SK-N-SH treated with all-trans-retinoic acid at 6 μM for 48 hours (cell line): ENCODE measurements around the gene RAB36.

Experiments
- ATAC-seq: fragments of 200-7000 bp; cut with Tn5 transposase; 3 replicates; pipeline ENCODE4 v1.9.1; 2020; ENCODE audit warnings: mild to moderate bottlenecking, moderate library complexity
- ARNTL ChIP-seq: fragments of 450-650 bp; formaldehyde crosslinking; IDR thresholded peaks from 2 replicates; pipeline ENCODE4 v1.5.0; 2020; ENCODE audit warnings: low read depth, mild to moderate bottlenecking, moderate library complexity, borderline replicate concordance
- CSDC2 ChIP-seq: fragments of 250-450 bp; sonication (Bioruptor Pico); IDR thresholded peaks from 2 replicates; pipeline ENCODE4 v1.5.0; 2020; ENCODE audit warnings: mild to moderate bottlenecking, moderate library complexity
- ESRRG ChIP-seq: fragments of 250-450 bp; sonication (Bioruptor Pico); IDR thresholded peaks from 2 replicates; pipeline ENCODE4 v1.6.1; 2021; ENCODE audit warnings: mild to moderate bottlenecking
- GLIS3 ChIP-seq: fragments of 250-450 bp; sonication (Bioruptor Pico); IDR thresholded peaks from 2 replicates; pipeline ENCODE4 v1.5.0; 2020; ENCODE audit warnings: mild to moderate bottlenecking, moderate library complexity
- PPARA ChIP-seq: fragments of 250-450 bp; sonication (Bioruptor Pico); IDR thresholded peaks from 2 replicates; pipeline ENCODE4 v1.5.0; 2020; ENCODE audit warnings: mild to moderate bottlenecking, borderline replicate concordance
- RARB ChIP-seq: fragments of 250-450 bp; sonication (Bioruptor Pico); IDR thresholded peaks from 2 replicates; pipeline ENCODE4 v1.8.0; 2021; ENCODE audit warnings: mild to moderate bottlenecking, moderate library complexity
- SNAI2 ChIP-seq: fragments of 250-450 bp; sonication (Bioruptor Pico); IDR thresholded peaks from 2 replicates; pipeline ENCODE4 v1.5.0; 2020; ENCODE audit warnings: mild to moderate bottlenecking, moderate library complexity
- TCF4 ChIP-seq: fragments of 250-450 bp; sonication (Bioruptor Pico); IDR thresholded peaks from 2 replicates; pipeline ENCODE4 v1.8.0; 2021; ENCODE audit warnings: mild to moderate bottlenecking, moderate library complexity, borderline replicate concordance
- TOX ChIP-seq: fragments of 250-450 bp; sonication (Bioruptor Pico); IDR thresholded peaks from 2 replicates; pipeline ENCODE4 v1.8.0; 2021; ENCODE audit warnings: mild to moderate bottlenecking, moderate library complexity, borderline replicate concordance
- ZC3H10 ChIP-seq: fragments of 250-450 bp; sonication (Bioruptor Pico); IDR thresholded peaks from 2 replicates; pipeline ENCODE4 v1.5.1; 2021; ENCODE audit warnings: mild to moderate bottlenecking, moderate library complexity
- ZFP3 ChIP-seq: fragments of 250-450 bp; sonication (Bioruptor Pico); IDR thresholded peaks from 2 replicates; pipeline ENCODE4 v1.5.0; 2020; ENCODE audit warnings: mild to moderate bottlenecking, moderate library complexity
- ZFP30 ChIP-seq: fragments of 450-650 bp; formaldehyde crosslinking; IDR thresholded peaks from 2 replicates; pipeline ENCODE4 v1.5.0; 2022; ENCODE audit warnings: mild to moderate bottlenecking, moderate library complexity
- ZNF565 ChIP-seq: fragments of 450-650 bp; formaldehyde crosslinking; conservative IDR thresholded peaks from 2 replicates; pipeline ENCODE4 v1.5.0; 2020; ENCODE audit warnings: low read depth, mild to moderate bottlenecking, moderate library complexity
- ZNF70 ChIP-seq: fragments of 450-650 bp; formaldehyde crosslinking; IDR thresholded peaks from 2 replicates; pipeline ENCODE4 v1.5.0; 2020; ENCODE audit warnings: mild to moderate bottlenecking, moderate library complexity
- ZNF8 ChIP-seq: fragments of 450-650 bp; formaldehyde crosslinking; IDR thresholded peaks from 2 replicates; pipeline ENCODE4 v1.5.0; 2020; ENCODE audit warnings: mild to moderate bottlenecking, moderate library complexity
- TF ChIP-seq, protein P1 (sequence below): fragments of 250-450 bp; sonication (Bioruptor Pico); IDR thresholded peaks from 2 replicates; pipeline ENCODE4 v1.8.0; 2020; ENCODE audit warnings: mild to moderate bottlenecking, moderate library complexity, borderline replicate concordance
- TF ChIP-seq, protein P2 (sequence below): fragments of 250-450 bp; sonication (Bioruptor Pico); IDR thresholded peaks from 2 replicates; pipeline ENCODE4 v1.5.1; 2020; ENCODE audit warnings: low read depth, mild to moderate bottlenecking, moderate library complexity
- TF ChIP-seq, protein P3 (sequence below): fragments of 250-450 bp; sonication (Bioruptor Pico); IDR thresholded peaks from 2 replicates; pipeline ENCODE4 v1.8.0; 2021; ENCODE audit warnings: low read depth, mild to moderate bottlenecking, moderate library complexity, borderline replicate concordance
- TF ChIP-seq, protein P4 (sequence below): fragments of 250-450 bp; sonication (Bioruptor Pico); IDR thresholded peaks from 2 replicates; pipeline ENCODE4 v1.5.0; 2020; ENCODE audit warnings: mild to moderate bottlenecking, moderate library complexity

RAB36 gene

DNA sequence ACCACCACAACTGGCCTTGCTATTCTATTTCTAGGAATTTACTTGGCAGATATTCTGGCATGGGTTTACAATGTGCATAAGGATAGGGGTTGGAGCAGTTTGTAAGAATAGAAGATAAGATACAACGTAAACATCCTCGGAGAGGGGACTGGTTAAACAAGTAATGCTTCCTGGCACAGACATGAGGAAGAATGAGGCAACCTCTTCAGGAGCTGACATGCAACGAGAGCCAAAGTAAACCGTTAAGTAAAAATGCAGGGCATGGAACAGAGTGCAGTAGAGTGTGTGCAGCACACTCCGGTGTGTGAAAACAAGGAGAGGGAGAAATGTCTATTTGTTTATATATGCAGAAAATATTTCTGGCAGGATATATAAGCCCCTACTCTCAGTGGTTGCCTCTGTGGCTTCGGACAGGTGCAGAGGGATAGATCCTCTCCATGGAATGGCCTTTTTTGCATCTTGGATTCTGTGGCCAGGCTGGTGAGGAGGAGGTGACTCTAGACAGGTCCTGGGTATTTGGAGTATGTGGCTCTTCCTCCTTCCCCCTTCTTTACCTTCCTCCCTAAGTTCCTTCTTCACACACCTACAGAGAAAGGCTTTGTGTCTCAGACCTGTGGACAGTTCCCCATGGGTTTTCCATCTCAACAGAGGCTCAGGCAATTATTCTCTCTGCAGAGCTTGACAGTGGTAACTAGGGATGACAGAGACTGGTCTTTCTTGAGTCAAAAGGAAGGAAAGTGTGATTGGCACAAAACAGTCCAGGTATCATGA is 2.5 kb downstream of the RAB36 start (continued):
- TF ChIP-seq, protein P1, sequence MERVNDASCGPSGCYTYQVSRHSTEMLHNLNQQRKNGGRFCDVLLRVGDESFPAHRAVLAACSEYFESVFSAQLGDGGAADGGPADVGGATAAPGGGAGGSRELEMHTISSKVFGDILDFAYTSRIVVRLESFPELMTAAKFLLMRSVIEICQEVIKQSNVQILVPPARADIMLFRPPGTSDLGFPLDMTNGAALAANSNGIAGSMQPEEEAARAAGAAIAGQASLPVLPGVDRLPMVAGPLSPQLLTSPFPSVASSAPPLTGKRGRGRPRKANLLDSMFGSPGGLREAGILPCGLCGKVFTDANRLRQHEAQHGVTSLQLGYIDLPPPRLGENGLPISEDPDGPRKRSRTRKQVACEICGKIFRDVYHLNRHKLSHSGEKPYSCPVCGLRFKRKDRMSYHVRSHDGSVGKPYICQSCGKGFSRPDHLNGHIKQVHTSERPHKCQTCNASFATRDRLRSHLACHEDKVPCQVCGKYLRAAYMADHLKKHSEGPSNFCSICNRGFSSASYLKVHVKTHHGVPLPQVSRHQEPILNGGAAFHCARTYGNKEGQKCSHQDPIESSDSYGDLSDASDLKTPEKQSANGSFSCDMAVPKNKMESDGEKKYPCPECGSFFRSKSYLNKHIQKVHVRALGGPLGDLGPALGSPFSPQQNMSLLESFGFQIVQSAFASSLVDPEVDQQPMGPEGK (CRISPR knock-in tag) = no peak
- no peak for TF ChIP-seq CSDC2 (CRISPR knock-in tag)
- no peak for TF ChIP-seq ZFP3 (CRISPR knock-in tag)
- no peak for TF ChIP-seq ARNTL (CRISPR knock-in tag)
- no peak for TF ChIP-seq GLIS3 (CRISPR knock-in tag)

DNA sequence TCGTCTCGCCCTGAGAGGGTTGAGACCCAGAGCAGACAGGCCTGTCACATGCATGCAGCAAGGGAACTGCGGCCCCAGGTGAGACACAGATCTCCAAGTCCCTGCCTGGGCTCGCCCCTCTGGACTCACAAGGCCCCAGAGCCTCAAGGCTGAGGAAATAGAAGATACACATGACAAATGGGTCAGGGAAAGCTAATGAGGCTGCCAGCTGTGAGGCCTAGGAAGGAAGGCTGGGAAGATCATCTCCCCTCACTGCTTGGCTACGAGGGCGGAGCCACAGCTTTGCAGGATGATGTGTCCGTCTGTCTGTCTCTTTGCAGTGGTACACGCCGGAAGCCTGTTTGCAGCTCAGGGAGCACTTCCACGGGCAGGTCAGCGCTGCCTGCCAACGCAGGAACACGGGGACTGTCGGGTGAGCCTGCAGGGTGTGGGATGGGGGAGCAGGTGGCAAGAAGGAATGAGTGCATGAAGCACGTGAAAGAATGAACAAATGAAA is 4.5 kb downstream of the RAB36 start:
- no peak for ATAC-seq
- TF ChIP-seq TCF4 (CRISPR knock-in tag) (no peak), TOX (no peak)
- TF ChIP-seq, protein P2, sequence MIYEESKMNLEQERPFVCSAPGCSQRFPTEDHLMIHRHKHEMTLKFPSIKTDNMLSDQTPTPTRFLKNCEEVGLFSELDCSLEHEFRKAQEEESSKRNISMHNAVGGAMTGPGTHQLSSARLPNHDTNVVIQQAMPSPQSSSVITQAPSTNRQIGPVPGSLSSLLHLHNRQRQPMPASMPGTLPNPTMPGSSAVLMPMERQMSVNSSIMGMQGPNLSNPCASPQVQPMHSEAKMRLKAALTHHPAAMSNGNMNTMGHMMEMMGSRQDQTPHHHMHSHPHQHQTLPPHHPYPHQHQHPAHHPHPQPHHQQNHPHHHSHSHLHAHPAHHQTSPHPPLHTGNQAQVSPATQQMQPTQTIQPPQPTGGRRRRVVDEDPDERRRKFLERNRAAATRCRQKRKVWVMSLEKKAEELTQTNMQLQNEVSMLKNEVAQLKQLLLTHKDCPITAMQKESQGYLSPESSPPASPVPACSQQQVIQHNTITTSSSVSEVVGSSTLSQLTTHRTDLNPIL (CRISPR knock-in tag) = no peak

DNA sequence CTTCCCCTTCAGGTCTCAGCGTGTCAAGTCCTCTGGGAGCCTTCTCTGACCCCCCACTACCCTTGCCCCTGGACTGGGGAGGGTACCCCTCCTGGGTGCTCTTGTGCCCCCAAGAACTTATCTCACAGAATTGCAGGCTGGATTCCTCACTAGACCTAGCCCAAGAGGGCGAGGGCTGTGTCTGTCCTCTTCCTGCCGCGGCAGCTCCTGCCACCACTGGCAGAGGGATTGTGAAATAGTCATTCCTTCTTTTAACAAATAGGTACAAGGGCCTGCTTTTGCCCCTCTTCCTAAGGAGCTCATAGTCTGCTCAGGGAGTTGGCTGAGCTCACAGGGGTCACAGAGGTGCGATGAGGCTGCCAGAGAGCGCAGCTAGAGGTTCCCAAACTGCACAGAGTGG is 5.5 kb downstream of the RAB36 start:
- no peak for ATAC-seq
- TF ChIP-seq, protein P3, sequence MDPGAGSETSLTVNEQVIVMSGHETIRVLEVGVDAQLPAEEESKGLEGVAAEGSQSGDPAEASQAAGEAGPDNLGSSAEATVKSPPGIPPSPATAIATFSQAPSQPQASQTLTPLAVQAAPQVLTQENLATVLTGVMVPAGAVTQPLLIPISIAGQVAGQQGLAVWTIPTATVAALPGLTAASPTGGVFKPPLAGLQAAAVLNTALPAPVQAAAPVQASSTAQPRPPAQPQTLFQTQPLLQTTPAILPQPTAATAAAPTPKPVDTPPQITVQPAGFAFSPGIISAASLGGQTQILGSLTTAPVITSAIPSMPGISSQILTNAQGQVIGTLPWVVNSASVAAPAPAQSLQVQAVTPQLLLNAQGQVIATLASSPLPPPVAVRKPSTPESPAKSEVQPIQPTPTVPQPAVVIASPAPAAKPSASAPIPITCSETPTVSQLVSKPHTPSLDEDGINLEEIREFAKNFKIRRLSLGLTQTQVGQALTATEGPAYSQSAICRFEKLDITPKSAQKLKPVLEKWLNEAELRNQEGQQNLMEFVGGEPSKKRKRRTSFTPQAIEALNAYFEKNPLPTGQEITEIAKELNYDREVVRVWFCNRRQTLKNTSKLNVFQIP (CRISPR knock-in tag) = no peak
- no peak for TF ChIP-seq ZC3H10
- TF ChIP-seq RARB (CRISPR knock-in tag) = no peak
- no peak for TF ChIP-seq PPARA (CRISPR knock-in tag)
- TF ChIP-seq ESRRG (CRISPR knock-in tag) = no peak
- TF ChIP-seq CSDC2 (CRISPR knock-in tag) = no peak
- TF ChIP-seq ZNF70 = no peak
- no peak for TF ChIP-seq SNAI2 (CRISPR knock-in tag)
- TF ChIP-seq, protein P1 (CRISPR knock-in tag) = no peak
- no peak for TF ChIP-seq ZNF8 (CRISPR knock-in tag)
- TF ChIP-seq, protein P4, sequence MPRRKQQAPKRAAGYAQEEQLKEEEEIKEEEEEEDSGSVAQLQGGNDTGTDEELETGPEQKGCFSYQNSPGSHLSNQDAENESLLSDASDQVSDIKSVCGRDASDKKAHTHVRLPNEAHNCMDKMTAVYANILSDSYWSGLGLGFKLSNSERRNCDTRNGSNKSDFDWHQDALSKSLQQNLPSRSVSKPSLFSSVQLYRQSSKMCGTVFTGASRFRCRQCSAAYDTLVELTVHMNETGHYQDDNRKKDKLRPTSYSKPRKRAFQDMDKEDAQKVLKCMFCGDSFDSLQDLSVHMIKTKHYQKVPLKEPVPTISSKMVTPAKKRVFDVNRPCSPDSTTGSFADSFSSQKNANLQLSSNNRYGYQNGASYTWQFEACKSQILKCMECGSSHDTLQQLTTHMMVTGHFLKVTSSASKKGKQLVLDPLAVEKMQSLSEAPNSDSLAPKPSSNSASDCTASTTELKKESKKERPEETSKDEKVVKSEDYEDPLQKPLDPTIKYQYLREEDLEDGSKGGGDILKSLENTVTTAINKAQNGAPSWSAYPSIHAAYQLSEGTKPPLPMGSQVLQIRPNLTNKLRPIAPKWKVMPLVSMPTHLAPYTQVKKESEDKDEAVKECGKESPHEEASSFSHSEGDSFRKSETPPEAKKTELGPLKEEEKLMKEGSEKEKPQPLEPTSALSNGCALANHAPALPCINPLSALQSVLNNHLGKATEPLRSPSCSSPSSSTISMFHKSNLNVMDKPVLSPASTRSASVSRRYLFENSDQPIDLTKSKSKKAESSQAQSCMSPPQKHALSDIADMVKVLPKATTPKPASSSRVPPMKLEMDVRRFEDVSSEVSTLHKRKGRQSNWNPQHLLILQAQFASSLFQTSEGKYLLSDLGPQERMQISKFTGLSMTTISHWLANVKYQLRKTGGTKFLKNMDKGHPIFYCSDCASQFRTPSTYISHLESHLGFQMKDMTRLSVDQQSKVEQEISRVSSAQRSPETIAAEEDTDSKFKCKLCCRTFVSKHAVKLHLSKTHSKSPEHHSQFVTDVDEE (CRISPR knock-in tag) = no peak
- no peak for TF ChIP-seq ZFP30
- TF ChIP-seq GLIS3 (CRISPR knock-in tag) = no peak
- TF ChIP-seq, all 23 proteins: peak for 0

DNA sequence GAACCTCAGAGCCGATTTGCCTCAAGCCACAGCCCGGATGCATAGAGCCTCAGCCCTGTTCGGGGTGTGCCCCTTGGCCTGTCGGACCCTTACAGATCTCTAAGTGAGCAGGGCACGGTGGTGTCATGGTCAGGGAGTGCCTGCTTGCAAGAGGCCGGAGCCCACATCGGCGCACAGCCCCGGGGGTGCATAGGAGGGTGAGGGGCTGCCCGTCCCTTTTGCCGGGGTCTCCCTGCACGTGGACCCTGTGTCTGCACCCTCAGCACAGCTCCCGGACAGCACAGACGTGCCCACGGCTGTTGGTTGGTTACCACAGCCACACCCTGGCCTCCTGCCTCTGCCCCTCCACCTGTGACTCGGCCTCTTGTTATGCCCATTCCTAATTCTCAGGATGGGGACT is 6.5 kb downstream of the RAB36 start:
- no peak for TF ChIP-seq ZNF565 (CRISPR knock-in tag)
- TF ChIP-seq, protein P2 (CRISPR knock-in tag) = no peak
- no peak for TF ChIP-seq ZC3H10
- TF ChIP-seq SNAI2 (CRISPR knock-in tag) = no peak
- TF ChIP-seq ZNF8 (CRISPR knock-in tag) = no peak
- no peak for ATAC-seq
